CD4-positive, alpha-beta T cell treated with Interleukin-17A for 1 hour (primary cell): ENCODE measurements around the gene SH2D3C.

Experiments used
- DNase-seq: peaks from one replicate; pipeline ENCODE4 v3.0.0-alpha.2; 2020

SH2D3C gene

GRCh38 chr9:127693697-127694096 is 84.8 kb downstream of the SH2D3C start:
- no peak for DNase-seq

- no peak for DNase-seq
These were observed 85.3 kb downstream of the SH2D3C start for GRCh38 chr9:127693143-127693542.

- no peak for DNase-seq
These were observed 86.4 kb downstream of the SH2D3C start for GRCh38 chr9:127692071-127692470.

GRCh38 chr9:127690735-127691134 is 87.7 kb downstream of the SH2D3C start:
- no peak for DNase-seq

- no peak for DNase-seq
These were observed 89.0 kb downstream of the SH2D3C start for GRCh38 chr9:127689329-127690000.
